Activated gamma-delta T cell treated with Interleukin-2 at 50 U/mL for 16 hours (primary cell): ENCODE data around the gene TLE4.
"Not testable (repeated sequence)": the region's sequence is repeated elsewhere in the genome, so short reads cannot be mapped to it uniquely, and the experiment has no call there.

ENCODE experiments used
- DNase-seq: peaks from one replicate; pipeline ENCODE4 v3.0.0-alpha.2; 2020

Gene TLE4

GRCh38 chr9:79745752-79746336 lies 174.1 kb downstream of the TLE4 start:
- no peak for DNase-seq

DNA sequence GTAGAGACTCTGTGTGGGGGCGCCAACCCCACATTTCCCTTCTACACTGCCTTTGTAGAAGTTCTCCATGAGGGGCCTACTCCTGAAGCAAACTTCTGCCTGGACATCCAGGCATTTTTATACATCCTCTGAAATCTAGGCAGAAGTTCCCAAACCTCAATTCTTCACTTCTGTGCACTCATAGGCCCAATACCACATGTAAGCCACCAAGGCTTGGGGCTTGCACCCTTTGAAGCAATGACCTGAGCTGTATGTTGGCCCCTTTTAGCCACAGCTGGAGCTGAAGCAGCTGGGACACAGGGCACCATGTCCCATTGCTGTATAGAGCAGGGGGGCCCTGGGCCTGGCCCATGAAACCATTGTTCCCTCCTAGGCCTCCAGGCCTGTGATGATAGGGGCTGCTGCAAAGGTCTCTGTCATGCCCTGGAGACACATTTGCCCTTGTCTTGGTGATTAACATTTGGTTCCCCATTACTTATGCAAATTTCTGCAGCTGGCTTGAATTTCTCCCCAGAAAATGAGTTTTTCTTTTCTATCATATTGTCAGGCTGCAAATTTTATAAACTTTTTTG lies 180.2 kb downstream of the TLE4 start:
- DNase-seq, result not testable (repeated sequence)

DNA sequence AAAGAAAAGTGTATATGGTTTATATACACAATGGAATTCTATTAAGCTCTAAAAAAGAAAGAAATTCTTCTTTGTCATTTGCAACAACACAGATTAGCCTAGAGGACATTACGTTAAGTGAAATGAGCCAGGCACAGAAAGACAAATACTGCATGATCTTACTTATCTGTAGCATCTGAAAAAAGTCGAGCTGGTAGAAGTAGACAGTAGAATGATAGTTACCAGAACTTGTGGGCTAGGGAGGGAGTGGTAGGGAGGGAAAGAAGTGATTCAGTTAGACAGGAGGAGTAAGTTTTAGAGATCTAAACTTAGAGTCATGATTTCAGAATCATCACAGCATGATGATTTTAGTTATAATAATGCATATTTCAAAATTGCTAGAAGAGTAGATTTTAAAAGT lies 184.6 kb downstream of the TLE4 start:
- no peak for DNase-seq

- no peak for DNase-seq
Measured at GRCh38 chr9:79757074-79757473, 185.3 kb downstream of the TLE4 start.

GRCh38 chr9:79757881-79758669 lies 186.3 kb downstream of the TLE4 start:
- no peak for DNase-seq

- DNase-seq, result no peak
Measured at GRCh38 chr9:79759460-79759859, 187.7 kb downstream of the TLE4 start.

GRCh38 chr9:79762070-79762469 lies 190.3 kb downstream of the TLE4 start:
- DNase-seq, result no peak

GRCh38 chr9:79763671-79764285 lies 192.0 kb downstream of the TLE4 start:
- no peak for DNase-seq

- DNase-seq, result no peak
Measured at GRCh38 chr9:79764374-79764773, 192.6 kb downstream of the TLE4 start.

GRCh38 chr9:79765466-79765865 lies 193.7 kb downstream of the TLE4 start:
- no peak for DNase-seq

GRCh38 chr9:79766091-79766490 lies 194.3 kb downstream of the TLE4 start:
- no peak for DNase-seq

- no peak for DNase-seq
Measured at GRCh38 chr9:79768194-79768593, 196.4 kb downstream of the TLE4 start.

GRCh38 chr9:79769476-79770275 lies 197.9 kb downstream of the TLE4 start:
- DNase-seq, result no peak

- no peak for DNase-seq
Measured at GRCh38 chr9:79774356-79774755, 202.6 kb downstream of the TLE4 start.
